Measurements from ENCODE around the gene POU2AF2. TPM values are rescaled to one million over a fixed set of nuclear protein-coding genes. Genes with fewer than 3 reads are reported as not detected.

POU2AF2 gene
- polyA plus RNA-seq, 2 of the 4 experiments (the other 2 are of a cell fraction) = not detected

DNA sequence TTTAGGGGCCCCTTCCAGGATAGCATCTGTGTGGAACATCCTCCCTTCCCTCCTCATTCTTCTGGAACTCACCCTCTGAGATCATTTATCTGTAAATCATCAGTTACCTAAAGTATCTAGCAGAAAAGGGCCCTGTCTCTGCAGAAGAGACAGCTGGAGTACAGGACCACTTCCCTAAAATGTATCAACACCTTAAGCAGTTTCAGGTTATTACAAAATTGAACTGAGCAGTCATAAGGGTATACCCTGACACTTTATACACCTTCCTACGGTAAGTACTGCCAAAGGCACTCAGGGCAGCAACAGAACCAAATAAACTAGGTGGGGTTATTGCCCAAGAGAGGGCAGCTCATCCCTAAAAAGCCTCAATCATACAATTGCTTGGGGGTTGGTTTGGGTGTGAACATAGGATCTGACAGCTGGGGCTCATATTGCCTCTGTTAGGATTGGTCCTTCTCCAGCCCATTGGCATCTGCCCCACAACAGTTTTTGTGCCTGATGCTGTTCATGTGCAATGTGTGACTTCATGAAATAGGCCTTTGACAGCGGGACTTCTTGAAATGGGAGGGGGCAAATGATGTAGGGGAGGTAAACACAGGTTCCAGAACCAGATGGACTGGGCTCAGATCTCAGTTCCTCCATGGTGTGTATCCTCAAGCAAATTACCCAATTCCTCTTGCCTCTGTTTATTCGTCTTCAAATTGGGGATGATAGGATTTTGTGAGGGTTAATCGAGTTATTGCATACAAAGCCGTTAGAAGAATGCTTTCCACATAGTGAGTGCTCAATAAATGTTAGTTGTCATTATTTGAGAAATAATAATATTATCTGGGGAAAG, 55.7 kb downstream of the POU2AF2 start:
- CTCF ChIA-PET = interaction anchor here (1.0 to 1.7 kb wide), 4 partner anchors 122 to 145 kb away, joined by 3 to 7 read pairs (median 4); no protein-coding TSS in a partner anchor
- FAIRE-seq = no peak
- H3K4me1 ChIP-seq = peaks cover 17% of the 10 kb centered on the region; the same call in 2 of the 3 replicates

GRCh38 chr11:111301842-111302118, 56.3 kb downstream of the POU2AF2 start:
- H3K4me3 ChIP-seq = no peak overlapping the region
- peaks cover 17% of the 10 kb centered on the region; the same call in 2 of the 3 replicates for H3K4me1 ChIP-seq
- DNase-seq (ENCODE audit: low read depth in 1 of 2, low spot score in 1 of 2) (no peak), ATAC-seq (no peak), FAIRE-seq (no peak)
- CTCF ChIA-PET = interaction anchor here (1.6 to 1.7 kb wide), 2 partner anchors 121 to 127 kb away, joined by 4 to 7 read pairs; no protein-coding TSS in a partner anchor
- H3K27ac ChIP-seq = no peak overlapping the region
- WGBS (ENCODE audit: missing lambda C conversion rate) = 91% methylated on average over 3 of the region's 3 CpGs
- TF ChIP-seq CBX2 (IDR thresholded peaks at IDR 0.05; ENCODE audit: borderline replicate concordance, low read depth) = no peak
- no peak overlapping the region for H3K4me2 ChIP-seq
- H3K9me3 ChIP-seq = no peaks in the 10 kb centered on the region
- POLR2A ChIA-PET = no interaction called here

More for the DNA sequence above, 55.7 kb downstream of the POU2AF2 start:
- POLR2A ChIA-PET = no interaction called here
- ATAC-seq = no peak
- Histone ChIP-seq H3K9me3 (no peaks in the 10 kb centered on the region), H3K4me3 (no peak overlapping the region), H3K27ac (no peak overlapping the region), H3K4me2 (no peak overlapping the region)
- no peak for TF ChIP-seq CBX2 (IDR thresholded peaks at IDR 0.05; ENCODE audit: borderline replicate concordance, low read depth)
- TF ChIP-seq, protein P1, sequence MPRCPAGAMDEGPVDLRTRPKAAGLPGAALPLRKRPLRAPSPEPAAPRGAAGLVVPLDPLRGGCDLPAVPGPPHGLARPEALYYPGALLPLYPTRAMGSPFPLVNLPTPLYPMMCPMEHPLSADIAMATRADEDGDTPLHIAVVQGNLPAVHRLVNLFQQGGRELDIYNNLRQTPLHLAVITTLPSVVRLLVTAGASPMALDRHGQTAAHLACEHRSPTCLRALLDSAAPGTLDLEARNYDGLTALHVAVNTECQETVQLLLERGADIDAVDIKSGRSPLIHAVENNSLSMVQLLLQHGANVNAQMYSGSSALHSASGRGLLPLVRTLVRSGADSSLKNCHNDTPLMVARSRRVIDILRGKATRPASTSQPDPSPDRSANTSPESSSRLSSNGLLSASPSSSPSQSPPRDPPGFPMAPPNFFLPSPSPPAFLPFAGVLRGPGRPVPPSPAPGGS (IDR thresholded peaks at IDR 0.05) = no peak
- TF ChIP-seq CHD2 (IDR thresholded peaks at IDR 0.05; ENCODE audit: low read length, partially characterized antibody) = no peak
- TF ChIP-seq, protein P2, sequence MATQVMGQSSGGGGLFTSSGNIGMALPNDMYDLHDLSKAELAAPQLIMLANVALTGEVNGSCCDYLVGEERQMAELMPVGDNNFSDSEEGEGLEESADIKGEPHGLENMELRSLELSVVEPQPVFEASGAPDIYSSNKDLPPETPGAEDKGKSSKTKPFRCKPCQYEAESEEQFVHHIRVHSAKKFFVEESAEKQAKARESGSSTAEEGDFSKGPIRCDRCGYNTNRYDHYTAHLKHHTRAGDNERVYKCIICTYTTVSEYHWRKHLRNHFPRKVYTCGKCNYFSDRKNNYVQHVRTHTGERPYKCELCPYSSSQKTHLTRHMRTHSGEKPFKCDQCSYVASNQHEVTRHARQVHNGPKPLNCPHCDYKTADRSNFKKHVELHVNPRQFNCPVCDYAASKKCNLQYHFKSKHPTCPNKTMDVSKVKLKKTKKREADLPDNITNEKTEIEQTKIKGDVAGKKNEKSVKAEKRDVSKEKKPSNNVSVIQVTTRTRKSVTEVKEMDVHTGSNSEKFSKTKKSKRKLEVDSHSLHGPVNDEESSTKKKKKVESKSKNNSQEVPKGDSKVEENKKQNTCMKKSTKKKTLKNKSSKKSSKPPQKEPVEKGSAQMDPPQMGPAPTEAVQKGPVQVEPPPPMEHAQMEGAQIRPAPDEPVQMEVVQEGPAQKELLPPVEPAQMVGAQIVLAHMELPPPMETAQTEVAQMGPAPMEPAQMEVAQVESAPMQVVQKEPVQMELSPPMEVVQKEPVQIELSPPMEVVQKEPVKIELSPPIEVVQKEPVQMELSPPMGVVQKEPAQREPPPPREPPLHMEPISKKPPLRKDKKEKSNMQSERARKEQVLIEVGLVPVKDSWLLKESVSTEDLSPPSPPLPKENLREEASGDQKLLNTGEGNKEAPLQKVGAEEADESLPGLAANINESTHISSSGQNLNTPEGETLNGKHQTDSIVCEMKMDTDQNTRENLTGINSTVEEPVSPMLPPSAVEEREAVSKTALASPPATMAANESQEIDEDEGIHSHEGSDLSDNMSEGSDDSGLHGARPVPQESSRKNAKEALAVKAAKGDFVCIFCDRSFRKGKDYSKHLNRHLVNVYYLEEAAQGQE (IDR thresholded peaks at IDR 0.05) = no peak
- WGBS (ENCODE audit: missing lambda C conversion rate) = 92% methylated on average over 5 of the region's 5 CpGs
- no peak for DNase-seq (ENCODE audit: low read depth in 1 of 2, low spot score in 1 of 2)

- Histone ChIP-seq H3K4me1 (peaks cover 18% of the 10 kb centered on the region; the same call in 2 of the 3 replicates), H3K4me2 (no peak overlapping the region), H3K27ac (no peak overlapping the region), H3K9me3 (no peaks in the 10 kb centered on the region), H3K4me3 (no peak overlapping the region)
- ATAC-seq (no peak), DNase-seq (ENCODE audit: low read depth in 1 of 2, low spot score in 1 of 2) (no peak), FAIRE-seq (no peak)
- WGBS (ENCODE audit: missing lambda C conversion rate) = 85% methylated on average over 3 of the region's 3 CpGs
- CTCF ChIA-PET = interaction anchor here (1.6 to 1.7 kb wide), 2 partner anchors 121 to 126 kb away, joined by 4 to 7 read pairs; no protein-coding TSS in a partner anchor
- no peak for TF ChIP-seq NR3C1 (IDR thresholded peaks at IDR 0.05)
- no peak for TF ChIP-seq ESRRA (IDR thresholded peaks at IDR 0.05; ENCODE audit: borderline replicate concordance, low read length)
- no peak for TF ChIP-seq KDM1A (IDR thresholded peaks at IDR 0.05; ENCODE audit: low read depth)
- TF ChIP-seq JUN (IDR thresholded peaks at IDR 0.05) = no peak
- TF ChIP-seq NPAS2 (CRISPR knock-in tag; IDR thresholded peaks at IDR 0.05; ENCODE audit: borderline replicate concordance) = no peak
- TF ChIP-seq HOXB13 (CRISPR knock-in tag; IDR thresholded peaks at IDR 0.05; ENCODE audit: low read depth) = no peak
- no peak for TF ChIP-seq CEBPB (IDR thresholded peaks at IDR 0.05)
- TF ChIP-seq, protein P3, sequence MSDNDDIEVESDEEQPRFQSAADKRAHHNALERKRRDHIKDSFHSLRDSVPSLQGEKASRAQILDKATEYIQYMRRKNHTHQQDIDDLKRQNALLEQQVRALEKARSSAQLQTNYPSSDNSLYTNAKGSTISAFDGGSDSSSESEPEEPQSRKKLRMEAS (IDR thresholded peaks at IDR 0.05) = no peak
- TF ChIP-seq ELK1 (IDR thresholded peaks at IDR 0.05; ENCODE audit: low read depth, low read length) = no peak
- no peak for TF ChIP-seq ZC3H11A (IDR thresholded peaks at IDR 0.05)
- TF ChIP-seq PHF8 (IDR thresholded peaks at IDR 0.05; ENCODE audit: borderline replicate concordance, low read depth) = no peak
- no peak for TF ChIP-seq EHF (CRISPR knock-in tag; IDR thresholded peaks at IDR 0.05)
- TF ChIP-seq ZFP36 (IDR thresholded peaks at IDR 0.05; ENCODE audit: borderline replicate concordance, partially characterized antibody) = no peak
- no peak for TF ChIP-seq ZNF302 (CRISPR knock-in tag; IDR thresholded peaks at IDR 0.05)
- no peak for TF ChIP-seq NFE2L2 (conservative IDR thresholded peaks at IDR 0.05; ENCODE audit: low read length)
- no peak for TF ChIP-seq JUNB (IDR thresholded peaks at IDR 0.05)
- TF ChIP-seq HOXA7 (CRISPR knock-in tag; IDR thresholded peaks at IDR 0.05) = no peak
- POLR2A ChIA-PET = no interaction called here
Observed at GRCh38 chr11:111302298-111302697, 56.8 kb downstream of the POU2AF2 start.
